ENCODE measurements around the gene DDX31.

The DDX31 gene

GRCh38 chr9:132614324-132614723 lies 55.5 kb downstream of the DDX31 start:
- no peaks in the 10 kb centered on the region for H3K9me3 ChIP-seq (ENCODE audit: control insufficient read depth, low read length)
- peaks cover 76% of the 10 kb centered on the region for H3K36me3 ChIP-seq (ENCODE audit: control insufficient read depth, insufficient read depth, low read length, severe bottlenecking)
- H3K4me1 ChIP-seq (ENCODE audit: control insufficient read depth, insufficient read depth, low read length), result peaks cover 12% of the 10 kb centered on the region
- no peak for DNase-seq (ENCODE audit: low read depth)
- no peak overlapping the region for H3K4me3 ChIP-seq (ENCODE audit: low read length)
- H3K27me3 ChIP-seq (replicated peaks; ENCODE audit: control insufficient read depth, insufficient read depth, low read length), result no peaks in the 10 kb centered on the region
- no peak overlapping the region for H3K9ac ChIP-seq (ENCODE audit: low read length)

- Histone ChIP-seq H3K9ac (ENCODE audit: low read length) (no peak overlapping the region), H3K4me1 (ENCODE audit: control insufficient read depth, insufficient read depth, low read length) (peaks cover 12% of the 10 kb centered on the region), H3K27me3 (replicated peaks; ENCODE audit: control insufficient read depth, insufficient read depth, low read length) (no peaks in the 10 kb centered on the region), H3K9me3 (ENCODE audit: control insufficient read depth, low read length) (no peaks in the 10 kb centered on the region), H3K36me3 (ENCODE audit: control insufficient read depth, insufficient read depth, low read length, severe bottlenecking) (peaks cover 64% of the 10 kb centered on the region), H3K4me3 (ENCODE audit: low read length) (no peak overlapping the region)
- no peak for DNase-seq (ENCODE audit: low read depth)
Measured at GRCh38 chr9:132610661-132611060, 59.1 kb downstream of the DDX31 start.

- H3K36me3 ChIP-seq (ENCODE audit: control insufficient read depth, insufficient read depth, low read length, severe bottlenecking), result peaks cover 59% of the 10 kb centered on the region
- H3K9ac ChIP-seq (ENCODE audit: low read length), result no peak overlapping the region
- H3K27me3 ChIP-seq (replicated peaks; ENCODE audit: control insufficient read depth, insufficient read depth, low read length), result no peaks in the 10 kb centered on the region
- no peaks in the 10 kb centered on the region for H3K9me3 ChIP-seq (ENCODE audit: control insufficient read depth, low read length)
- peak overlapping the region; percentile 26 for H3K4me3 ChIP-seq (ENCODE audit: low read length)
- peak; percentile 28 for DNase-seq (ENCODE audit: low read depth)
- peaks cover 12% of the 10 kb centered on the region for H3K4me1 ChIP-seq (ENCODE audit: control insufficient read depth, insufficient read depth, low read length)
Measured at GRCh38 chr9:132609829-132610228, 60.0 kb downstream of the DDX31 start.

- no peaks in the 10 kb centered on the region for H3K27me3 ChIP-seq (replicated peaks; ENCODE audit: control insufficient read depth, insufficient read depth, low read length)
- H3K36me3 ChIP-seq (ENCODE audit: control insufficient read depth, insufficient read depth, low read length, severe bottlenecking), result peaks cover 52% of the 10 kb centered on the region
- H3K9me3 ChIP-seq (ENCODE audit: control insufficient read depth, low read length), result no peaks in the 10 kb centered on the region
- no peak for DNase-seq (ENCODE audit: low read depth)
- H3K4me3 ChIP-seq (ENCODE audit: low read length), result no peak overlapping the region
- peaks cover 12% of the 10 kb centered on the region for H3K4me1 ChIP-seq (ENCODE audit: control insufficient read depth, insufficient read depth, low read length)
- no peak overlapping the region for H3K9ac ChIP-seq (ENCODE audit: low read length)
Measured at GRCh38 chr9:132609184-132609583, 60.6 kb downstream of the DDX31 start.

- Histone ChIP-seq H3K9ac (ENCODE audit: low read length) (no peak overlapping the region), H3K4me3 (ENCODE audit: low read length) (no peak overlapping the region), H3K4me1 (ENCODE audit: control insufficient read depth, insufficient read depth, low read length) (peaks cover 12% of the 10 kb centered on the region), H3K9me3 (ENCODE audit: control insufficient read depth, low read length) (no peaks in the 10 kb centered on the region), H3K36me3 (ENCODE audit: control insufficient read depth, insufficient read depth, low read length, severe bottlenecking) (peaks cover 43% of the 10 kb centered on the region), H3K27me3 (replicated peaks; ENCODE audit: control insufficient read depth, insufficient read depth, low read length) (no peaks in the 10 kb centered on the region)
- DNase-seq (ENCODE audit: low read depth), result no peak
Measured at GRCh38 chr9:132606066-132606465, 63.7 kb downstream of the DDX31 start.

GRCh38 chr9:132605387-132605786 lies 64.4 kb downstream of the DDX31 start:
- H3K9ac ChIP-seq (ENCODE audit: low read length), result no peak overlapping the region
- no peak overlapping the region for H3K4me3 ChIP-seq (ENCODE audit: low read length)
- peaks cover 7% of the 10 kb centered on the region for H3K4me1 ChIP-seq (ENCODE audit: control insufficient read depth, insufficient read depth, low read length)
- no peaks in the 10 kb centered on the region for H3K9me3 ChIP-seq (ENCODE audit: control insufficient read depth, low read length)
- H3K36me3 ChIP-seq (ENCODE audit: control insufficient read depth, insufficient read depth, low read length, severe bottlenecking), result peaks cover 45% of the 10 kb centered on the region
- no peak for DNase-seq (ENCODE audit: low read depth)
- no peaks in the 10 kb centered on the region for H3K27me3 ChIP-seq (replicated peaks; ENCODE audit: control insufficient read depth, insufficient read depth, low read length)

GRCh38 chr9:132602207-132602606 lies 67.6 kb downstream of the DDX31 start:
- H3K27me3 ChIP-seq (replicated peaks; ENCODE audit: control insufficient read depth, insufficient read depth, low read length), result no peaks in the 10 kb centered on the region
- H3K4me1 ChIP-seq (ENCODE audit: control insufficient read depth, insufficient read depth, low read length), result no peaks in the 10 kb centered on the region
- H3K9ac ChIP-seq (ENCODE audit: low read length), result no peak overlapping the region
- no peak for DNase-seq (ENCODE audit: low read depth)
- no peaks in the 10 kb centered on the region for H3K9me3 ChIP-seq (ENCODE audit: control insufficient read depth, low read length)
- peaks cover 44% of the 10 kb centered on the region for H3K36me3 ChIP-seq (ENCODE audit: control insufficient read depth, insufficient read depth, low read length, severe bottlenecking)
- H3K4me3 ChIP-seq (ENCODE audit: low read length), result no peak overlapping the region

- no peaks in the 10 kb centered on the region for H3K27me3 ChIP-seq (replicated peaks; ENCODE audit: control insufficient read depth, insufficient read depth, low read length)
- no peak overlapping the region for H3K9ac ChIP-seq (ENCODE audit: low read length)
- no peaks in the 10 kb centered on the region for H3K9me3 ChIP-seq (ENCODE audit: control insufficient read depth, low read length)
- H3K4me1 ChIP-seq (ENCODE audit: control insufficient read depth, insufficient read depth, low read length), result no peaks in the 10 kb centered on the region
- DNase-seq (ENCODE audit: low read depth), result no peak
- H3K36me3 ChIP-seq (ENCODE audit: control insufficient read depth, insufficient read depth, low read length, severe bottlenecking), result peaks cover 44% of the 10 kb centered on the region
- no peak overlapping the region for H3K4me3 ChIP-seq (ENCODE audit: low read length)
Measured at GRCh38 chr9:132600326-132600984, 69.3 kb downstream of the DDX31 start.

GRCh38 chr9:132597073-132597775 lies 72.6 kb downstream of the DDX31 start:
- Histone ChIP-seq H3K36me3 (ENCODE audit: control insufficient read depth, insufficient read depth, low read length, severe bottlenecking) (peaks cover 62% of the 10 kb centered on the region), H3K9me3 (ENCODE audit: control insufficient read depth, low read length) (no peaks in the 10 kb centered on the region), H3K4me3 (ENCODE audit: low read length) (no peak overlapping the region), H3K27me3 (replicated peaks; ENCODE audit: control insufficient read depth, insufficient read depth, low read length) (no peaks in the 10 kb centered on the region), H3K4me1 (ENCODE audit: control insufficient read depth, insufficient read depth, low read length) (no peaks in the 10 kb centered on the region), H3K9ac (ENCODE audit: low read length) (no peak overlapping the region)
- no peak for DNase-seq (ENCODE audit: low read depth)

GRCh38 chr9:132596200-132596599 lies 73.6 kb downstream of the DDX31 start:
- Histone ChIP-seq H3K4me1 (ENCODE audit: control insufficient read depth, insufficient read depth, low read length) (no peaks in the 10 kb centered on the region), H3K27me3 (replicated peaks; ENCODE audit: control insufficient read depth, insufficient read depth, low read length) (peaks cover under 1% of the 10 kb centered on the region), H3K9me3 (ENCODE audit: control insufficient read depth, low read length) (no peaks in the 10 kb centered on the region), H3K36me3 (ENCODE audit: control insufficient read depth, insufficient read depth, low read length, severe bottlenecking) (peaks cover 55% of the 10 kb centered on the region), H3K9ac (ENCODE audit: low read length) (no peak overlapping the region), H3K4me3 (ENCODE audit: low read length) (no peak overlapping the region)
- no peak for DNase-seq (ENCODE audit: low read depth)

- peaks cover 48% of the 10 kb centered on the region for H3K36me3 ChIP-seq (ENCODE audit: control insufficient read depth, insufficient read depth, low read length, severe bottlenecking)
- no peaks in the 10 kb centered on the region for H3K9me3 ChIP-seq (ENCODE audit: control insufficient read depth, low read length)
- H3K4me1 ChIP-seq (ENCODE audit: control insufficient read depth, insufficient read depth, low read length), result no peaks in the 10 kb centered on the region
- no peak overlapping the region for H3K4me3 ChIP-seq (ENCODE audit: low read length)
- peaks cover 6% of the 10 kb centered on the region for H3K27me3 ChIP-seq (replicated peaks; ENCODE audit: control insufficient read depth, insufficient read depth, low read length)
- no peak for DNase-seq (ENCODE audit: low read depth)
- no peak overlapping the region for H3K9ac ChIP-seq (ENCODE audit: low read length)
Measured at GRCh38 chr9:132595319-132595718, 74.5 kb downstream of the DDX31 start.
